Measurements from ENCODE around the gene IL2RA. TPM values are rescaled to one million over a fixed set of nuclear protein-coding genes. Genes with fewer than 3 reads are reported as not detected.
"Not testable (repeated sequence)": the region's sequence is repeated elsewhere in the genome, so short reads cannot be mapped to it uniquely, and the experiment has no call there.

The IL2RA gene
- polyA plus RNA-seq, 12 donors, result 0.49 to 3.4 (median 0.49) TPM; not detected in 9

DNA sequence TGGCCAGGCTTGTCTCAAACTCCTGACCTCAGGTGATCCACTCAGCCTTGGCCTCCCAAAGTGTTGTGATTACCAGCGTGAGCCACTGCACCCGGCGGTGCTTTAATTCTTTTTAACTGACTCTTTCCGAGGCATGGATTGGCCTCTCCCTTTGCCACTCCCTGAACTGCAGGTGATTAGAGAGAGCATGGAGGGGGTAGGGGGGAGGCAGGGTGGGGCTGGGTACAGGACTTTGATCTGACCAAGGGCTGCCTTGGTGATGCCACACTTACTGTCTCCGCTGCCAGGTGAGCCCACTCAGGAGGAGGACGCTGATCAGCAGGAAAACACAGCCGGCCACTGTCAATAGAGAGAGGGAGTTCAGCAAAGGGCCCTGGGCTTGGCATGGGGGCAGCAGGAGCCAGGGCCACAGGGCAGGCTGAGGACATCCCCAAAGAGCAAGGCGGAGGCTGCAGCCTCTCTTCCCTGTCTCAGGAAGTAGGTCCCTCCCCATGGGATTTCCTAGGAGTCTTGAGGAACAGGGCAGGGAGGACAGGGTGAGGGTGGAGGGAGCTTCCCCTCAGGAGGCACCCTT lies 44.3 kb downstream of the IL2RA start:
- no peak for DNase-seq

DNA sequence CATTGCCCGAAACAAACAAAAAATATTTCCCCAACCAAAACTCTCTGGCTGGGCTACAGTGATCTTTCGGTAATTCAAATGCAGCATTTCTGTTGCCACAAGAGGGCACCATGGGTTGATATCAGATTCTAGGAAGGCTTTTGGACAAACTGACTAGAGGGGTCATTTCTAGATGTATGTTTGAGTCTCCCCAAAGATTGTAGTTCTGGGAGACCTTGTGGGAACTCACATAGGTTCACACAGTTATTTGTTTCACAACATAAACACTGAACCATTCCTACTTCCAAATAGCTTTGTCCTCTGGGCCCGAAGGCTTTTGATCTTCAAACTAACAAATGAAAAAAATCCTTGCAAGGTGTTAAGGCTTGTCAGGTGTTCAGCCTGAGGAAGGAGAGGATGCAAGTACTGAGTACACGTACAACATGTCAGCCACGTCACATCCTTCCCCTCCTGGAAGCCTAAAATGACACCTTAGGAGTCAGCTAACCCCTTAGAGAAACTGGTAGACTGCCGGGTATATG lies 47.9 kb downstream of the IL2RA start:
- peak; percentile 35 for DNase-seq

DNA sequence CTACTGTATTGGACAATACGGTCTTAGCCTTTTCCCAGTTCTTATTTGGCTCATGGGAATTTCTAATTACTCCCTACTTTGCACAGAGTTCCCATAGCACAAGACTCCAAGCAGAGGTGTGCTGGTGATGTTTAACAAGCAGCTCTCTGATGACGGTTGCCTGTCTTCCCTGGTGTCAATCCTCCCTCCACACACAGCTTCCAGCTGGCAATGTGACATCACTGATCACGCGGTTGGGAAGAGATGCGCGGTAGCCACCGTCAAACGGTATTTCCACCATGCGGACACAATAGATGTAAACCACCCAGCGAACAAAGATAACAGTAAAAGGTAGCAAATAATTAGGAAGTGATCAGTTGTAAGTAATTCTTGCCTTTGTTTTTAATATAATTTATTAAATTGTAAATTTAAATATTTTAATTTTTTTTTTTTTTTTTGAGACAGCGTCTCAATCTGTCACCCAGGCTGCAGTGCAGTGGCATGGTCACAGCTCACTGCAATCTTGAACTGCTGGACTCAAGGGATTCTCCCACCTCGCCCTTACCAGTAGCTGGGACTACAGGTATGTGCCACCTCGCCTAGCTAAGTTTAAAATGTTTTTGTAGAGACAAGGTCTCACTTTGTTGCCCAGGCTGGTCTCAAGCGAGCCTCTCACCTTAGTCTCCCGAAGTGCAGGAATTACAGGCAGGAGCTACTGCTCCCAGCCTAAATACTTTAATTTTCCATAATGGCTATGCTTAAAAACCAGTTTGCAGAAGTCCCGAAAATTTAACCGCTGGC lies 48.6 kb downstream of the IL2RA start:
- DNase-seq, result no peak

DNA sequence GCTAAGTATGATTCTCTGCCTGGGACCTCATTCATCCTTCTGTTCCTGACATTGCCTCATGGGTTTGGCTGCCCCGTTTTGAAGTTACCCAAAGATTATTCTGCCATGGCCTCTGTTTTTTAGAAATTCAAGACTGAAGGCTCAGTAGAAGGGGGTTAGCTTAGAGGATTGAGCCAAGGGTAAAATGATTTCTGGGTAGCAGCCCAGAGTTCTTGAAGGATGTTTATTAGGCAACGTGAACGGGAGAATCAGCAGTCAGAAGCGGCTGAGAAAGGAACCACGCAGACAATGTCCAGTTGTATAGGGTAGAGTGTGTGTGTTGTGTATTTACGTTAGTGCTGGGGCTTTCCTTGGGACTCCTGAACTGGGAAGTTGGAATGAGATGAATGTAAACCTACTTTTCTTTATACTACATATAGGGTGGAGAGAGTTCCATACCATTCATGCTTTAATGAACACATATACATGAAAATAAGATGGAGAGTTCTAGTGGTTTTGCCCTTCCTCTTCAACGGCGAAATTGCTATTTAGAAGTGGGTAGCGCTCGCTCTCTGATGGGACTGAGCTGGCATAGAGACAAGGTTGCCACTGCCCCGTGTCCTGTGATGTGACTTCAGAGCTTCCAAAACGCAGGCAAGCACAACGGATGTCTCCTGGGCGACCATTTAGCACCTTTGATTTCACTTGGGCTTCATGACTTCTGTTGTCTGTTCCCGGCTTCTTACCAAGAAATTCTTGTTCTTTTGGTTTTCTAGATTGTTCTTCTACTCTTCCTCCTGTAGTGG lies 49.9 kb downstream of the IL2RA start:
- DNase-seq, result no peak

DNA sequence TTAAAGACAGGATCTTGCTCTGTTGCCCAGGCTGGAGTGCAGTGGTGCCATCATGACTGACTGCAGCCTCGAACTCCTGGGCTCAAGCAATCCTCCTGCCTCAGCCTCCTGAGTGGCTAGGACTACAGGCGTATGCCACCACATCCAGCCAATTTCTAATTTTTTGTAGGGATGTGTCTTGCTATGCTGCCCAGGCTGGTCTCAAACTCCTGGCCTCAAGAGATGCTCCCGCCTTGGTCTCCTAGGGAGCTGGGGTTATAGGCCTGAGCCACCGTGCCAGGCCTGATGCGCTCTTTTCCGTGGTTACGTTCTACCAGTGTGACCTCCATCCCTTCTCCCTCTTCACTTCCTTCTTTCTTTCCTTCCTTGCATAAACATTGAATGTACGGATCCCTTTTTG lies 50.6 kb downstream of the IL2RA start:
- no peak for DNase-seq

DNA sequence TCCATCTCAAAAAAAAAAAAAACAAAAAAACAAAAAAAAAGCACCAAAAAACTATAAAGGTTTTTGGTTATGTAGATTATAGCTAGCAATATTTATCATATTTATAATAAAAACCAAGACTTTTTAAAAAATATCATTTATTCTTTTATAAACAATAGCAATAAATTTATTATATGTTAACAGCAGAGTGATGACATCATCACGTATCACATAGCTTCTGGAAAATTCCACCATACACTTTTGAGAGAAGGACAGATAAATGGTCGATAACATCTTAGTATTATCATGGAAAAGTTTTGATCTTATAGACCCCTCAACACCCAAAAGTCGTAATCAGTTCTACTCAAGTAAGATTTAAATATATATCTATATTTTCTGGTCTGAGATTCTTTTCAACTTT lies 51.6 kb downstream of the IL2RA start:
- no peak for DNase-seq

DNA sequence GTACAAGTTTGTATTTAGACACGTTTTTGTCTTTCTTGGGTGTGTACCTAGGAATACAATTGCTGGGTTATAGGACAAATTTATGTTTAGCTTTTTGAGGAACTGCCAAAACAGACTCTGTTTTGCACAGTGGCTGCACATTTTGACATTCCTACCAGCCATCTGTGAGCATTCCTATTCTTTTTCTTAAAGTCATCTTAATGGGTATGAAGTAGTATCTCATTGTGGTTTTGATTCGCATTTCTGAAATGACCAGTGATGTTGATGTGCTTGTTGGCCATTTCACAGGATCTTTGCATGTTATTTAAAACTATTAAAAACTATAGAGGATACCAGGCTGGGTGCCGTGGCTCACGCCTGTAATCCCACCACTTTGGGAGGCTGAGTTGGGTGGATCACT lies 52.2 kb downstream of the IL2RA start:
- no peak for DNase-seq

DNA sequence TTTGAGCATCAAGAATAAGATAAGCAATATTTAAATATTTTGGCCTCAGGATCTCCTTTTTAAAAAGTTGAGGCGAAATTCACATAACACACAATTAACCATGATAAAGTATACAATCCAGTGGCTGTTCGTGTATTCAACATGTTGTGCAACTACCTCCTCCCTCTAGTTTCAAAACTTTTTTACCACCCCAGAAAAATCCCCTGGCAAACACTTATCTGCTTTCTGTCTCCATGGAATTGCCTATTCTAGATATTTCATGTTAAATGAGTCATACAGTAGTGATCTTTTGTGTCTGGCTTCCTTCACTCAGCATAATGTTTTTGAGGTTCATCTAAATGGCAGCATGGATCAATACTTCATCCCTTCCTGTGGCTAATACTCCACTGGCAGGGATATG lies 53.0 kb downstream of the IL2RA start:
- DNase-seq, result no peak

DNA sequence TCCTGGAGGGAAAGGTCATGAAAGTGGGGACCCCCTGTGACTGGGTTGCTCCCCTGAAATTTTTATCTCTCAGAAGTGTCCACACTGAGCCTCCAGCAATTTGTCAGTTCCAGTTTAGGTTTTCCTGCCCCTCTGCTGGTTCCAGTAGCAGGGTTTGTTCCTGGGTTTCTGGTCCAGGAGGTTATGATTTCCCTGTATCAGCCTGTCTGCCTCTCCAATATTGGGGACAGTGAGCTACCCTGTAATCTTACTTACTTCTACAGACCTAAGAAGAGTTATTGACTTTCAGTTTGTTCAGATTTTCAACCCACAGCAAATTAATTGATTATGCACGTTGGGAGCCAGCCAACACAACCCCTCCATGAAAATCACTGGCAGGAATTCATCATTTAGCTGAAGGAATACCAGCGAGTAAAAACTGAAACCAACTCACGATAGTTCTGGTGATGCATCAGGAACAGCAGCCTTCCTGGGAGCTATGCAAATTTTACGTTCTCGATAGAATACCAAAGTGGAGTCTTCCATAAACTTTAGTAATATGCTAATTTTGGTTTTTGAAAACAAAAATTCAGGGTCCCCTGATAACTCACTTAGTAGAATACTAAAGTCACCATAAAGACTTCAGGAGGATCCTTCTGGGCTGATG lies 53.5 kb downstream of the IL2RA start:
- DNase-seq, result no peak

DNA sequence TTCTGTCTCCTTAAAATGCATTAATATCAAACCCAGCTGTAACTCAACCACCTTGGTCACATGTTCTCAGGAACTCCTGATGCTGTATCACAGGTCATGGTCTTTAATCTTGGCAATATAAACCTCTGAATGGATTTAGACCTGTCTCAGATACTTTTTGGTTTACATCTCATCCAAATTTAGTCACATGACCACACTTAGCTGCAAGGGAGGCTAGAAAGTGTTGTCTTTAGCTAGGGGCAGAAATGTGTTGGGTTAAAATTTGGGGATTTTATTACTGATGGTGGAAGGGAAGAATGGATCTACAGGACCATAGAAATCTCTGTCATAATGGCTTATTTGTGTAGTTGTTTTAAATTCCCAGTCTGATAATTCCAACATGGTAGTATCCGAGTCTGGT lies 55.2 kb downstream of the IL2RA start:
- DNase-seq, result no peak

DNA sequence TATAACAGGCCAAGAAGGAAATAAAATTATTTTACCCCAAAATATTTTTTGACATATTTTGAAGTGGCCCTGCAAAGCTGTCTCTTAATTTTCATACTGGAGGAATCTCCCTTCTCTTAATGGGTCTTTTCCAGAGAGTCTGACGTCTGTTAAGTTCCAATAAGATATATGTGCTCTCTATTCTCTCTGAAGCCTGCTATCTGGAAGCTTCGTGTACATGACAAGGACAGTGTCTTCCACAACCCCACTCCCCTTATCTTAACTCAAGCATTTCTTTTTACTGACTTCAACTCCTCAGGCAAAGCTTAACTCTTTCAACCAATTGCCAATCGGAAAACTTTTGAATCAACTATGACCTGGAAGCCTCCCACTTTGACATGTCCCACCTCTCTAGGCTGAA lies 55.6 kb downstream of the IL2RA start:
- no peak for DNase-seq

DNA sequence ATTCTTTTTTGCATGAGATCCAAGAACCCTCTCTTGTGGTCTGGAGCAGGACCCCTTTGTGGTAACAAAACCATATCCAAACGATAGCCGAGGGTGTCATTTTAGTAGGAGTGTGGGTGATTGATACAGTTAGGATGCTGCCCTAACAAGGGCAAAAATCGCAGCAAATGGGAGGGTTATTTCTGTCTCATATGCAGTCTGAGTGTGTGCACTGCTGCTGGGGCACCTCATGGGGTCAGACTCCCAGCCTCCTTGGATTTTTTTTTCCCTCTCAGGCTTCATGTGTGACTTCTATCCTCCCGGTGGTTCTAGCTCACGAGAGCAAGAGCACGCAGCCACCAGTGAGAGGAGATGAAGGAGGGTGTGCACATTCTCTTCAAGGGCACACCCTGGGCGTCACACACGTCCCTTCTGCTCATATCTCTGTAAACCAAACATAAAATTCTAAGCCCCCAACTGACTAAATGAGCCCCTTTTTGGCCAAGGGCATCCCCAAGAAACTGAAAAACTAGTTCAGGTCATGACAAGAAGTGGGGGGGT lies 56.2 kb downstream of the IL2RA start:
- DNase-seq, result no peak

DNA sequence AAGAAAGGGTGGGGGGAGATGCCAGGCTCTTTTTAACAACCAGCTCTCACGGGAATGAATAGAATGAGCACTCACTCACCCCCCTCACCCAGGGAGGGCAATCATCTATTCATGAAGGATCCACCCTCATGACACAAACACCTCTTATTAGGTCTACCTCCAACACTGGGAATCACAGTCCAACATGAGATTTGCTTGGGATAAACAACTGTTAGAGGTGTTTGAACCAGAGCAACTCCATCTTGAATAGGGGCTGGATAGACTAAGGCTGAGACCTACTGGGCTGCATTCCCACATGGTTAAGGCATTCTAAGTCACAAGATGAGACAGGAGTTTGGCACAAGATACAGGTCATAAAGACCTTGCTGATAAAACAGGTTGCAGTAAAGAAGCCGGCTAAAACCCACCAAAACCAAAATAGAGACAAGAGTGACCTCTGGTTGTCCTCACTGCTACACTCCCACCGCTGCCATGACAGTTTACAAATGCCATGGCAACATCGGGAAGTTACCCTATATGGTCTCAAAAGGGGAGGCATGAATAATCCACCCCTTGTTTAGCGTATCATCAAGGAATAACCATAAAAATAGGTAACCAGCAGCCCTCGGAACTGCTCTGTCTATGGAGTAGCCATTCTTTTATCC lies 56.9 kb downstream of the IL2RA start:
- DNase-seq, result not testable (repeated sequence)

DNA sequence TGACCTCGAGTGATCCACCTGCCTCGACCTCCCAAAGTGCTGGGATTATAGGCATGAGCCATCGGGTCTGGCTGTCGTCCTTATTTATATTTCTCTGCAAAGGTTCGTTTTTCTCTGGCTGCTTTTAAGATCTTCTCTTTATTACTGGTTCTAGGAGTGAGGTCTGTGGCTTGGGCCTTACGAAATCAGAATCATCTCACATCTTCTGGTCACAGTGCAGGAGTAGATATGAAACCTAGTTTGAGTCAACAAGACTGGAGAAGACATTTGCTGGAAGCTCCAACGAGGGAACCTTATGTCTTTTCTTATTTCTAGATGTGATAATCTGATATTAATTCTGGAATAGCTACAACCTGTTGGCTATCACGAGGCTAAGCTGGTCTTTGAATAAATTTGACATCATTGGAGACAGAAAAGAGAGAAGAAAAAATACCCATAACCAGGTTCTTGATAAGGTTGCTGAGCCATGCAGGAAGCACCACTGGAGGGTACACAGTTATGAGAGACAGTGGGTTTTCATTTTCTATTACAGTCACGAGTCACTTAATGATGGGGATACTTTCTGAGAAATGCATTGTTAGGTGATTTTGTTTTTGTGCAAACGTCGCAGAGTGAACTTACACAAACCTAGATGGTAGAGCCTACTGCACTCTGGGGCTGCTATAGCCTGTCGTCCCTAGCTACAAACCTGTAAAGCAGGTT lies 59.2 kb downstream of the IL2RA start:
- DNase-seq, result no peak

DNA sequence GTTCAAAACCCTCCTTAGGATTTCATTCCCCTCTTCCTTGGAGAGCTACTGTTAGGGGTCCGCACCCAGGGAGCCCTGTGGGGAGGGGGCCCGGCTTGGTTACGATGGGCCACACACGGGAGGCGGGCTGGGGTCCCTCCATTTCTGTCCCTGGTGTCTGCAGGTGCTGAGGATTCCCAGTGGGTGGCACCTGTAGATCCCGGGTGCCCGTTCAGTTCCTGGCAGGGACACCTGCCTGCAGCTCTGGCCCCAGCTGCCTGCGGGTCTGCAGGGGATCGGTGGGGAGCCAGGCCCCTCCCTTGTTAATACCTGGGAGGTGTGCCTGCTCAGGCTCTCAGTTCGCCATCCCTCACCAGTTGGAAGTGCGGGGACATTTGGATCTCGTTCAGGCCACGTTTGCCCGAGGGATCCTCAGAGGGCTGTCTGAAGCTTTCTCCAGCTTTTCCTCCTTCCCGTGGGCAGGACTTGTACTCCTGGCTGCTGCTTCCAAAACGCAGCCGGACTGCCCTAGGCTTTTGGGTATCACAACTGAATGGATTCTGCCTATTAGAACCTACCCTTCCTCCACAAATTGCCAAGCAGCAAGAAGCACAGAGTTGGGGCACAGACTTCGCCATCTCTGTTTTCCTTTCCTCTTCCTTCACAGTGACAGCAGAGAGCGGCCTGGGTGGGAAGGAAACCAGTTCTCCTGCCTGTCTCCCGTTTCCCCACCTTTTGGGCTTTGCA lies 62.6 kb downstream of the IL2RA start:
- DNase-seq, result no peak

DNA sequence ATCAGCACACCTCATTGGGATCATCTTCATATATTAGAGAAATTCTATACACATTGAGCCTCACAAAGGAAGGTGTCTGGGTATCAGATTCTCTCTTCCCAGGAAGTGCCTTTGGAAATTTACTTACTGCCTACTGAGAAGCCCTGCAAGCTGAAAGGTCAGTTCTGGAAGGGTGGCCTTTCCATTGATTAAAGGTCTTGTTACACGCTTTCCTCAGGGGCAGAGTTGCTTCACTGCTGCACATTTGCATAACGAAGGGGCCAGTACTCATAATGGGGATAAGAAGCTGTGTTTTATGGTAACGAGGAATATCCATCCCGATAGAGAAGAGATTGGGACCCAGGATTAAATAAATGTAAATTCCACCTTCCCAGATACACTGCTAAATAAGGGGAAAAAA lies 65.5 kb downstream of the IL2RA start:
- DNase-seq, result no peak

DNA sequence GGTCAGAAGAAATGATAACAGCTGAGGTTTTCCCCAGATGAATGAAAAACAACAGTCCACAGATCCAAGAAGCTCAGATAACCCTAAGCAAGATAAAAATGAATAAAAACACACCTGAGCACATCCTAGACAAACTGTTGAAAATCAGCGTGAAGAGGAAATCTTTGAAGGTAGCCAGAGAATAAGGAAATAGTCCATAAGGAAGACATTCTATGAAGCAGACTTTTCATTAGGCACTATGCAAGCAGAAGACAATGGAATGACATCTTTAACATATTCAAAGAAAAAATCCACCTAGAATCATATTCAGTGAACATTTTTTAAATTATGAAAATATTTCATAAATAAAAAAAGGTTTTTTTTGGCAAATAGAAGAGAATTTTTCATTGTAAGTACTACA lies 69.8 kb downstream of the IL2RA start:
- DNase-seq, result no peak

DNA sequence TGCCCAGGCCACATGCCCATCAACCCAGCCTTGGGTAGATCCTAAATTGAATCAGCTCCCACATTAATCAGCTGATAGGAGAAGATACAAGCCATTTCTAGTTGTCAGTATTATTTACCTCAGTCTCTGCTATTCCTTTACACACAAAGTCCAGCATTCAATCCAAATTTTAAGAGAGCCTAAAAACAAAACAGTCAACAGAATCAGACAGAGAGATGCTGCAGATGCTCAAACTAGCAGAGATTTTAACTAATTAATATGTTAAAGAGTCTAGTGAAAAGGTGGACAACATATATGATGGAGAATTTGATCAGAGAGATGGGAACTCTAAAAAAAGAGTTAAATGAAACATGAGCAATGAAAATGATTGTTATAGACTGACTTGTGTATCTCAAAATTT lies 70.5 kb downstream of the IL2RA start:
- DNase-seq, result no peak

DNA sequence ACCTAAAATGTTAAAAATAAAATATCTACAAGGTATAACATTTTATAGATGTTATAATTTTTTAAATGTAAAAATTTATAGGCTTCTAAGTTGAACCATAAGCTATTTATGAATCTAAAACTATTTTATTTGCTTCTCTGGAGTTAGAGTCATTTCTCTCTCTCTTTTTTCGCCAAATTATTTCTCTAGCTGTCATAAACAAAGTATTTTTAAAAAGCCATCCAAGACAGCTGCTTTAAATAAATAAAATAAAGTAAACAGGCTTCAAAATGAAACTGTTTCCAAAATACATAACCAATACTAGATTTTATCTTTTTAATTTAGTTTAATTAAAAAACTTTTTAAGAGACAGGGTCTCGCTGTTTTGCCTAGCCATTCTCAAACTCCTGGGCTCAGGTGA lies 72.4 kb downstream of the IL2RA start:
- no peak for DNase-seq

DNA sequence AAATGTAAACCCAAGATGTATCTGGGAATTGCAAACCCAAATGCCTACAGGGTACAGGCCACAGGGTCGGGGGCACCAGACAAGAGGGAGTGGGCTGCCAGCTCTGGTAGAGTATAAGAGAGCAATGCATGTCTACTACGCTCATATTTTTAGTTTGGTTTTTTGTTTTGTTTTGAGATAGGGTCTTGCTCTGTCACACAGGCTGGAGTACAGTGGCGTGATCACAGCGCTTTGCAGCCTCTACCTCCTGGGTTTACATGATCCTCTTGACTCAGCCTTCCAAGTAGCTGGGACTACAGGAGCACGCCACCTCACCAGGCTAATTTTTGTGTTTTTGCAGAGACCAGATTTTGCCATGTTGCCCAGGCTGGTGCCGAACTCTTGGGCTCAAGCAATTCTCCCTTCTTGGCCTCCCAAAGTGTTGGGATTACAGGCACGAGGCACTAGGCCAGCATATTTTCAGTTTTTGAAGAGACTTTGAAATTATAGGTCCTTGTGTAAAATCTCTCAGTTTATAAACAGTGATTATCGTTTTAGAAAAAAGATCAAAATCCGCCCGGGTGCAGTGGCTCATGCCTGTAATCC lies 73.7 kb downstream of the IL2RA start:
- no peak for DNase-seq

All from muscle of arm (tissue), 12 donors.